HL-60/S4 (cell line): ENCODE measurements around the gene FCSK.
"Not testable (repeated sequence)": the region's sequence is repeated elsewhere in the genome, so short reads cannot be mapped to it uniquely, and the experiment has no call there.

Source experiments
- in situ Hi-C: fragments of 300-500 bp; cut with MboI; formaldehyde crosslinking; loops from 2 replicates; pipeline ENCODE4 v1.14.3; 2022; ENCODE audit warnings: low sequenced_read_pairs

The FCSK gene

DNA sequence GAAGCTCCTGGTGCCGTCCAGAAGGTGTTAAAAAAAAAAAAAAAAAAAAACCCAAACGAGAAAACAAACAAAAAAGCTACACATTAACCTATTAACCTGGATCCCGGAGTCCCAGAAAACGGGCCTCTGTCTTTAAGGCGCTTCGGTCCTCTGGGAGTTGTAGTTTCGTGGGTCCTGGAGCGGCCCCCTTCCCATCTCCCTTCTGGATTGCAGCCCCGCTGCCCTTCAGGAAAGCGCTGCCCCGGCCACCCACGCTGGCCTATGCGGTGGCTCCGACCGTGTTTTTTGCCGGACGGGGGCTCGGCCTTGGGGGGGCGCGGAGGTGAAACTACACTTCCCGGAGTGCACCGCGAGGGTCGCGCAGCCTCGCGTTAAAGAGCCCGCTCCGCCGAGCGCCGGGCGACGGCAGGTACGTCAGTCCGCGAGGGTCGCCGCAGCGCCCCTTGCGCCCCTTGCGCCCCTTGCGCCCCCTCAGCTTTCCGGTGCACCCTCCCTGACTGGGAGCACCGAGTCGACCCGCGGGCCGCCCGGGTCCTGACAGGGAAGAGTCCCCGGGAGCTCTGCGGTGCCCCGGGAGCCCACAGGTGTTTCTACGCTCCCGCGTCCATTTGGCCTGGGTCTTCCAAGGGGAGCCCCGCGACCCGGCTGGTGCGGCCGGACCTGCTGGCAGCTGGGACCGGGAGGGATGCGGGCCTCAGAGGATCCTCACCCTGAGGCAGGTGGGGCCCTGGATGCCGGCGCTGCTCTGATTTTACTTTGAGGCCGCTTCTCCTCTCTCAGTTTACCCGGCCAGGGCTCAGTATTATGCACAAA is at the start of gene FCSK:
FCSK (plus strand) TSS at position 374 of the 813 bp plus-strand sequence. CDS start 8,596 bp downstream, outside the sequence.
- in situ Hi-C loops = no loop called here

DNA sequence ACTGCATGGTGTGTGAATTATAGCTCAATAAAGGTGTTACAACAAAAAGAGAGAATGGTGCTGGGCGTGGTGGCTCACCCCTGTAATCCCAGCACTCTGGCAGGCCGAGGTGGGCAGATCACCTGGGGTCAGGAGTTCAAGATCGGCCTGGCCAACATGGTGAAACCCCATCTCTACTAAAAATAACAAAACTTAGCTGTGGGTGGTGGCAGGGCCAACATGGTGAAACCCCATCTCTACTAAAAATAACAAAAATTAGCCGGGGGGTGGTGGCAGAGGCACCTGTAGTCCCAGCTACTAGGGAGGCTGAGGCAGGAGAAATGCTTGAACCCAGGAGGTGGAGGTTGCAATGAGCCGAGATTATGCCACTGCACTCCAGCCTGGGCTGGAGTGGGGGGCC is 48.3 kb upstream of the FCSK start:
- in situ Hi-C loops = loop anchor here (10.0 kb wide), 1 partner anchor 59 kb away; no protein-coding TSS in a partner anchor

DNA sequence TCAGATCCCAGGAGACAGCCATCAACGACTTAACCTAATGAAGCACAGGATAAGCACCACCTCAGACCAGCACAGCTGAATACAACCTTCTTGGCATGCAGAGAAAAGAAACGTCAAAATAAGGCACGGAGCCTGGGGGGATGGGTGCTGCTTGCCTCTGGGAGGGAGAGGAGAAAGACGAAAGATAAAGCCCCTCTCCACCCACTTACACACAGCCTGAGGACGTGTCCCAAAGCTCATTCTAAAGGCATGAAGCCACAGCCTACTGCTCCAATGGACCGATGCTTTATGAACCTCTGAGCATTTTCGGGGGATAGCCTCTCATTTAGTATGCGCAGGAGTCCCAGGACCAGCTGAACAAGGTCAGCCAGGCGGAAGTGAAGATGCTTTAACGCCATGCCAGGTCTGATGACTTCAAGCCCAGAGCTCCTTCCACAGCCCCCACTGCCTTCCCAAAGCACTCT is 46.6 kb upstream of the FCSK start:
- in situ Hi-C loops = loop anchor here (10.0 kb wide), 1 partner anchor 57 kb away; no protein-coding TSS in a partner anchor

DNA sequence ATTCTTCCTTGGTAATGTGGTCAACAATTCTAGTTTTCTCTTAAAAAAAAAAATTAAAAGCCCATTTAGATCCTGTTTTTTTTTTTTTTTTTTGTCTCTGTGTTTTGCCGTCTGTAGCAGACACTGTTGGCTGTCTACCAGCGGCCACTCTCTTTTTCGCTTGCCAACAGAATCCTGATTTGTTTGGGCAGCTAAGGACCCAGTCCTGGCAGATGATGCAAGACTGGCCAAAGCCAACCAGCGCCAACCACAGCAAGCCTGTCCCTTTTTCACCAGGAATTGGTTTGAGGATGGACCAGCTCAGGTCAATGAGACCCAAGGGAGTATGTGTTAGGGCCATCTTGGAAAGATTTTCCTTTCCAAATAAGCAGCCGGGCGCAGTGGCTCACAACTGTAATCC is 43.7 kb upstream of the FCSK start:
- in situ Hi-C loops = no loop called here

DNA sequence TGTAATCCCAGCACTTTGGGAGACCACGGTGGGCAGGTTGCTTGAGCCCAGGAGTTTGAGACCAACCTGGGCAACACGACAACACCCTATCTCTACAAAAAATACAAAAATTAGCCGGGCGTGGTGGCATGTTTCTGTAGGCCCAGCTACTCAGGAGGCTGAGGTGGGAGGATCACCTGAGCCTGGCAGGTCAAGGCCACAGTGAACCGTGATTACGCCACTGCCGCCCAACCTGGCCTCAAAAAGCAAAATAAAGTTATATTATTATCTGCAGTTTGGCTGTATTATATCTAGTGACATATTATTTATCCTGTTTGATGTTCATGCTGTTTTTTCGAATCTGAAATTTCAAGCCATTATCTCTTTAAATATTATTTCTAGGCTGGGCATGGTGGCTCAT is 42.0 kb upstream of the FCSK start:
- in situ Hi-C loops = no loop called here

DNA sequence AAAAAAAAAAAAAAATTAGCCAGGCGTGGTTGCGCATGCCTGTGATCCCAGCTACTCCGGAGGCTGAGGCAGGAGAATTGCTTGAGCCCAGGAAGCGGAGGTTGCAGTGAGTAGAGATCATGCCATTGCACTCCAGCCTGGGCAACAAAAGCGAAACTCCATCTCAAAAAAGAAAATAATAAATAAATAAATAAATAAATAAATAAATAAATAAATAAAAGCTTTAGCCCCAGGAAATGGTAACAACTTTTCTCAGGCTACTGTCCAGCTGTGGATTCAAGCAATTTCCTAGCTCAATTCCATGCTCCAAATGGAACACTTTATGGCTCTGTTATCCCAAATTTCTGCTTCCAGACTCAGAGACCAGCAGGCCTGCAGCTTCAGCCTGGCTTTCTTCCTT is 40.8 kb upstream of the FCSK start:
- in situ Hi-C loops = not testable (repeated sequence)

DNA sequence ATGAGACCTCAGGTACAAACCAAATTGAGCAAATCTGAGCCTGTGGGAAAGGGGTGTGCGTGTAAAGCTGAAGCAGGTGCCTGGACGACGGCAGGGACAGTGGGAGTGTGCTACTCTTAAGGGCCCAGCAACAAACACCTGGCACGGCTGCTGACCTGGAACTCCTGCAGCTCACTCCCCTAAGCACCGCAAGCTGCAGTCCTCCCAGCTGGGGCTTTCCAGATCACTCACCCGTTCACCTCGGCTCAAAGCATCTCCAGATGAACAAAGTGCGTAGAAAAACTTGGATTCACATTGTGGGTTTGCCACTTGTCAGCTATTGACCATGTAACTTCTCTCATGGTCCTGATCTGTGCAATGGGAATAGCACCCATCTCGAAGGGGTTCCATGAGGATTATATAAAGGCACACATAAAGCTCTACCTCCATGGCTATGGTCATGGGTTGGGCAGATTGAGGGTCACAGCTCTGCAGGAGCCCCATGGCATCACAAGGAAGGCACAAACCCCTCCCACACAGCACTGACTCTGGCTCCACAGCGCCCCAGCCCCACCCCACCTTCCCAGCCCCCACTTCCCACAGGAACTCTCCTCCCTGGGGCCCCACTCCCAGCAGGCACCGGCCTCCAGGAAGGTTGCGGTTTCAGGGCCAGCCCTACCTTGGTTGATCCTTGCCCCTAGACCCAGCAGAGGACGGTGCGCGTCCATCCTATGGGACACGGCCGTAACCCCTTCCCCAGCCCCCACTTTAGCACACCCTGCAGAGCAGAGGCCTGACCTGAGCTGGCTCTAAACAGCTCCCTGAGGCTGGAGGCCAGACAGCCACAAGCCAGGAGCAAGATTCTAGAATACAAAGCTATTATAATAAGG is 37.4 kb upstream of the FCSK start:
- in situ Hi-C loops = no loop called here

DNA sequence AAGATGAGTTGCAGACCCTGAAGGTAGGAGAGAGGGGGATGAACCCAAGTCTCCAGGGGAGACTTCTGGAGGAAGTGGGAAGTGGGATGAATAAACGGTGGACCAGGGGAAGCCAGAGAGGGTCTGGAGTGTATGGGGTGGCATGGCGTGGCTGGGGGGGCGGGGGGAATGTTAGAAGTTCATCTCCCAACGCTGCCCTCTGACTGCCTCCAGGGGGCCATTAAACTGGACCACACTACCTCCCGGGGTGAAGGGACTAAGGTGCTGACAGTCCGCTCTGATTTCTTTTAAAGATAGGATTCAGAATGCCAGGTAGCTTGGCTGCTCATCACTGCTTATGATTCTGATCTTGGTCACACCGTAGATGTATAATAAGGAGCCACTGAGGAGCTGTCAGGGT is 36.7 kb upstream of the FCSK start:
- in situ Hi-C loops = no loop called here

DNA sequence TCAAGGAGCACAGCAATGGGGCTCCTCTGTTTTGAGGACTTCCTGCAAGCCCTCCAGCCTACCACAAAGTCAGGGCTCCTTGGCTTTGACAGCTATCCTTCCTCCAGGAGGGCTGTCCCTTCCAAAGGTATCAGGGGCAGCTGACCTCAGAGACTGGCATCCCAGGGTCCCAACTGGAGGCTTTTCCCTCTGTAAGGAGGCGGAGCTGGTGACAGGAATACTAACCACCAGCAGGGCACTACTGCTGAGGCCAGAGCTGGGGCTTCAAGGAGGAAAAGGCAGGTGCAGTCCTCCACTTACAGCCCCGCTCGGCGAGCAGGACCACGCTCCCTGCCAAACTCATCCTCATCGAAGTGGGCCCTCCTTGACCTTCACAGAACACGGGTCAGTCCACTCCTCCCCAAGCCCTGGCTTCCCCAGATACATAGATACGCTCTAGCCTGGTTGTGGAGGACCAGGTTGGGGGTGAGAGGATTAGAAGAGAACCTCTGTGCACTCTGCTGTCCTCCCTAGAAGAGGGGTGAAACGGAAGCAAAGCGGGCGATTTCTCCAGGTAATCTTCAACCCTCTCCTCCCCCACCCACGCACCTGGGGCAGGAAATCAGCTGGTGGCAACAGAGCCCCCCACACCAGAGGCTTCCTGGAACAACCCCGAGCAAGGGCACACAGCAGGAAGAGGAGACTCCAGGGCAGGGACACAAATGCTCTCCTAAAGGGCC is 36.0 kb upstream of the FCSK start:
- in situ Hi-C loops = no loop called here

DNA sequence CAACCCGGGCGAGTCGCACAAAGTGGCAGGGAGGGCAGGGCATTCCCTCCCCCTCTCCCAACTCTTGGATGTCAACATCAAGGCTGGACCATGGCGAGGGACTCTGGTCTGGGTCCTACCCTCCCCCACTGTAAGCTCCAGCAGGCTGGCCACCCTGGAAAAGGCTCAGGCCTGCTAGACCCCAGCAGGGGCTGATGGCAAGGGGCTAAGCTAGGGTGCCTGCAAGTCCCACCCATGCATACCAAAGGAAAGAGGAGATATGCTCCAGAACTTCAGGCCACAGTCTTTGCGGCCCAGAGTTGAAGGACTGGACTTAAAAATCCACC is 35.4 kb upstream of the FCSK start:
- in situ Hi-C loops = no loop called here

DNA sequence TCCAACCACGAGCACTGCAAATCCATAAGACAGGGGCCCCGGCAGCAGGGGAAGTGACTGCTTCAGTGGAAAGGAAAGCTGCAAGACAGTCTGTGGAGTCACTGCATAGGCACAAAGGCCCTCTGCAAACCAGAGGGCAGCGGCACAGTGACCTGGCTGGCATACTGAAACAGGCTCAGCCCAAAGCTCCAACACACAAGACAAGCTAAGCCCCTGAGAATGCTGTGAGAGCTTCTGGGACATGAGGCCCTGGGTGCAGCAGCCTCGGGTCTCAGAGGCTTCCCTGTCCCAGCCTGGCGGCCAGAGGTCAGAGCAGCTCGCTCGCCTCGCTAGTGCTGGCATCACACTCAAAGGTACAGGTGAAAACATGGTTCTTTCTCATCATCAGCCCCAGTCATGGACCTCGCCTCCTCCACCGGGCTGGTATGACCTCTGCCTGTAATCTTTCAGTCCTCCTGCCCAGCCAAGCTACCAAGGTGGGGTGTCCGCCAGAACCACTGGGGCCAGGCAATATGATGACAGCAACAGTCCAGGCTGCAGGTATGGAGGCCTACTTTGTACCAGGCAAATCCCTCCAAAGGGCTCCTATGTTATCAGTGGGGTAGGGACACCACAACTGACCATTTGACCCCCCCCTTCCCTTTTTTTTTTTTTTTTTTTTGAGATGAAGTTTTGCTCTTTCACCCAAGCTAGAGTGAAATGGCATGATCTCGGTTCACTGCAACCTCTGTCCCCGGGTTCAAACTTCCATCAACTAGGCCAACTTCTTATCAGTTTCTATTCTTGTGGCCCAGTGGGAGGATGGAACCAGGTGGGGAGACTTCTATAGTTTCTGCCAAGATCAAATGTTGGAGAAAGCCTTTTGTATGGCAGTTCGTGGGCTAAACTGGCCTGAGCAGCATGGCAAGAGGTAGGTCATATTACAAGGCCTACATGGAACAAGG is 34.7 kb upstream of the FCSK start:
- in situ Hi-C loops = no loop called here

DNA sequence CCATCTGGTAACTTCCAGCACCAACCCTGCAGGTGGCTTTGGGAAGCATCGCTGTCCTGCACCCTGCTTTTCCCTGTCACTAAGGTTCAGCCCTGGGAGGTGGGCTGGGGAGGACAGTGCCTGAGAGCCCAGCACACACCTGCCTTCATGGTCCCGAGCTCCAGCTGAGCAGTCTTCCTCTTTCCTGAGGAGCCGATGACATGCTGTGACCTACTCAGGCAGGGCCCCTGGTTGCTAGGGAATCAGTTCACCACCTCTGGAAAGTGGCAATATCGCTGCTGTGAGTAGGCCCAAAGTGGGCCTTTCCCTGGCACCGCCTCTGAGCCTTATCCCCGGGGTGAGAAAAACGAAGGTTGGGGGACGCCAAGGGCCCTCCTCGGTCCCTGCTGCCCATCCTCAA is 33.4 kb upstream of the FCSK start:
- in situ Hi-C loops = no loop called here

DNA sequence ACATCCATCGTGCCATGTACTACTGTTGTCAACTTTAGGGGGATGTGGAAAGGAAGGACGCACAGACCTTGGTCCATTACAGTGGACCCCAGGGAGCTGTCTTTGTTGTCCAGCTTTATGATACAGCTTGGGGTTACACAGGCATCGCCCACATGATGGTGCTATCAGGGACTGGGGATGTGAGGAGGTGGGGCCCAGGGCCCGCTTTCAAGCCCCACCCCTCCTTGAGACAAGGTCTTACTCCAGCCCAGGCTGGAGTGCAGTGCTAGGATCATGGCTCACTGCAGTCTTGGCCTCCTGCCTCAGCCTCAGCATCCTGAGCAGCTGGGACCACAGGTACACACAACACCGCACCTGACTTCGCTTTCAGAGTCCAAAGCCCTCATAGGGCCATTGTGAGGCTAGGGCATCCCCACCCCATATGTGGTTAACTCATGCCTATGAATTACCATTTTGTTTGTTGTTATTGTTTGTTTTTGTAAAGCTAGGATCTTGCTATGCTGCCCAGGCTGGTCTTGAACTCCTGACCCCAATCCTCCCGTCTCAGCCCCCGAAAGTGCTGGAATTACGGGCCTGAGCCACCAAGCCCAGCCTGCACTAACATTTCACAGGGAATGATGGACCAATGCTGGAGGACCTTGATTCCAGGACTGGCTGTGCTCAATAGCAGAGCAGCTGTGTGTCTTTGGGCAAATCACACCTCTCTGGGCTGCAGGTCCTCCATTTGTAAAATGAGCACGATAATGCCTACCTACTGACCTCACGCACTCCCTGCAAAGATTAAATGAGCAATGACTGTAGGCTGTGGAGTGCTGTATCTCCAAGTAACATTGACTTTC is 32.7 kb upstream of the FCSK start:
- in situ Hi-C loops = no loop called here

DNA sequence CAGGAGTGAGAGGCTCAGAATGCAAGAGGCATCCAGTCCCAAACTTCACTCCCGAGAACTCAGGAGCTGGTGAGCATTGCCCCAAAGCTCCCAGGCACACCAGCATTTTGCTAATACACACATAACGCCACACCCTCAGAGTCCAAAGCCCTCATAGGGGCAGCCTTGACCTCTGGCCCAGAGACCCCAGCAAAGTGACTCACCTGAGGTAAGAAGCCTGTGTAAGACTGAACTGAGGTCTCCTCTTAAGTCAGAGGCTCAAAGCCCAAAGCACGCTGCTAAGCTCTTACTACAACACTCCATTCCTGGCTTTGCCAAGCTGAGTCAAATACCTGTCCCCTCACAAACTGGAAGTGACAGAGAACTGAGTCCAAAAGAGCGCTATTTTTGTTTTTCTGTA is 31.9 kb upstream of the FCSK start:
- in situ Hi-C loops = no loop called here

DNA sequence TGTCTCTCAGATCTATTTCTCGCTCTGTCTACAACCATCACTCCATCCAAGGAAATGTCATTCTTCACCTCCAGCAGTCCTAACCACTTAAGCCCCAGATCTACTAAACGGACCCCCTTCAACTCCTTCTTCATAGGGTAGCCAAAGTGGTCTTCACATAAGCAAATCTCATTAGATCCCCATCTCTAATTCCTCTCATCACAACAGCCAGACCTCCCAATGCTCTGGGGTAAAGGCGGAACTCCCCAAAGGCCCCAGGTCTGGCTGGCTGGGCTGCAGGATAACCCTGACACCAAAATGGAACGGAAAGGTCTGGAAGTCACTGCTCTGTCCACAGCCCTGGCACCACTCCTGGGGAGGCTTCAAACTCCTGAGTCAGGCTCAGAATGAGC is 26.6 kb upstream of the FCSK start:
- in situ Hi-C loops = no loop called here

DNA sequence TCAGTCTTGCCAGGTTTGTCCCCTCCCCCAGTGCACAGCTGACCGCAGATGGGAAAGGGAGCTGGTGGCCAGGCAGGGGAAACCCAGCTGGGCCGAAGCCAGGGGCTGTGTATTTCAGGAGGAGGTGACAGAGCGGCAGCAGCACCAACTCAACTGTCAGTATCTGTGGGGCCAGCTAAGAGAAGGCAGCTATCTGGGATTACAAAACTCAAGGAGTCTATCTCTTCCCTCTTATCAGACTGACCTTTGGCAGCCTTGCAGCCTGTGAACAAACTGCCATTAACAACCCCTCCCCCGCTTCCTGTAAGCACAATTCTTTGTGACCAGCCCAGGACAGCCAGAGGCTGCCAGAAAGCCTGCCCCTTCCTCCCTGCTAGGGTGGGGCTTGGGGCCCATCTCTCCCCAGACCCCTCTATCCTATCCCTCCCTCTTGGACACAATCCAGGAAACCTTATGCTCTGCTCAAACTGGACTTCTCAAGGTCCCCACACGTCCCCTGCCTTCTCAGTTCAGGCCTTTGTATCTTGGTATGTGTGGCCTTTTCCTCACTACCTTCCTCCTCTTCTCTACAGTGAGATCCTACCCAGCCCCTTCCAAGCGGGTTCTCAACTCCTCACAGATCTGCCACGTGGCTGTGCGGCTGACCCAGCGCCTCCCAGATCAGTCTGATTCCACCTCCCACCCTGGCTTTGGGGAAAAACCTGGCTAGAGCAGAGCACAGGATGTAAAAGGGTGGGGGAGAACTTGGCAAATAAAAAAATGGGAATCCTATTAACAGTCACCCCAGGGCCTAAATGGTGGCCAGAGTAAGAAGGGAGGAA is 26.0 kb upstream of the FCSK start:
- in situ Hi-C loops = no loop called here

DNA sequence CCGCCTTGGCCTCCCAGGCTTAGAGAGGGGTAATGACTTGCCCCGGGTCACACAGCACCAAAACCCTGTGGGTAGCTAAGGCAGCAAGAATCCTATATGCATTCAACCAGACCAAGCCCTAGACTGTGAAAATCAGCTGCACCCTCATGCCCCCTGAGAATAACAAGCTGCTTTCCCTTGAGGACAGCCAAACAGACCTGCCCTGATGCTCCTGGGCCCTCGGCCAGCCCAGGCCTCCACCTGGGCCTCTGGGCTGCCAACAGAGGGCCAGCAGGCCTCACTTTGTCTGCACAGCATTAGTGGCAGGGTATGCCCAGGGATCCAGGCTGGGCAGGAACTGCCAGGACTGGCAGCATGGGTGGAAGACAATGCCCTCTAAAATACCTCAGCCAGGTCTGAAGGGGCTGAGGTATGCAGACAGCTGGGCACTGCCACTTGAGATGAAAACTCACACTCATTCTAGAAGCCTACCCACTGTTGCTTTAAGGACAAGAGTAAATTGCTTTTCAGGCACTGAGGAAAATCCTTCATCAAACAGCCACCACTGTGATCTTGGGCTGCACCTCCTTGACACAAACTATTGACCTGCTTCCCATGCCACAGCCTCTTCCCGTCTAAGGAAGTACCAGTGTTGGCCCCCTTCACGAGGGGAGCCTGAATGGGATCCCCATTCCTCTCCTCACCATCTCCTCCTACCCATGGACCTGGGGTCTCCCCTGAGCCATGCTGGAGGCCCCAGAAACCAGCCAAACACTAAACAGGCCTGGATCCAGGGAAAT is 24.3 kb upstream of the FCSK start:
- in situ Hi-C loops = no loop called here
